PFSK-1 (cell line): ENCODE data around the gene GNPTAB.

Source experiments
- POLR2AphosphoS5 ChIP-seq: IDR thresholded peaks from 2 replicates; pipeline ENCODE4 v1.6.1; 2012; ENCODE audit warnings: low read depth, mild to moderate bottlenecking, control low read depth, low read length, moderate library complexity
- TAF1 ChIP-seq: IDR thresholded peaks from 2 replicates; pipeline ENCODE4 v1.6.1; 2012; ENCODE audit warnings: low read length, control low read depth, borderline replicate concordance; ENCODE audit not compliant: insufficient read depth

- TF ChIP-seq POLR2AphosphoS5 (no peak), TAF1 (no peak)
Measured at GRCh38 chr12:101857043-101857558, 26.3 kb upstream of the GNPTAB start.
